WI38 (cell line): Measurements from ENCODE around the gene TCF20.

ENCODE experiments used
- H3K4me3 ChIP-seq: 2 replicates; pipeline ENCODE4 v1.5.1; 2011; ENCODE audit warnings: low read depth, mild to moderate bottlenecking, control low read depth, low read length
- TF ChIP-seq, protein P1 (sequence below): IDR thresholded peaks from 2 replicates; pipeline ENCODE4 v1.5.1; 2012; ENCODE audit warnings: low read depth, mild to moderate bottlenecking, control low read depth, low read length

TCF20 gene

DNA sequence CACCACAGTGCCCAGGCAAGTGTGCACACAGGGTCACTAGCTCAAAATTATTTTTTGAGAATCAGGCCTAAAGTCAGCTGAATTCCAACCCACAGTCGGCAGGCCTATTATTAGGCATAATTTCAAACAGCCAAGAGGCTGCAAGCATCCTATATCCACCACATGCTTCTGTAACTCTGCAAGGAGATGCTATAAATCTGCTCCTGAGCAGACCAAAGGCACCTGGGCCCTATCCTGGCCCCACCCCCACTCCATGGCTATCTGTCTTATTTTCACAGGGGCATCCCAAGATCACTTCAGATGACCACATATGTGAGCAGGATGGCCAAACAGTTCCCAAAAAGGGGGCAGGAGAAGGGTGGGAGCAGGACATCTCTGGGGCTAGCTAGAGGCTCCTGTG lies 44.6 kb downstream of the TCF20 start:
- TF ChIP-seq, protein P1, sequence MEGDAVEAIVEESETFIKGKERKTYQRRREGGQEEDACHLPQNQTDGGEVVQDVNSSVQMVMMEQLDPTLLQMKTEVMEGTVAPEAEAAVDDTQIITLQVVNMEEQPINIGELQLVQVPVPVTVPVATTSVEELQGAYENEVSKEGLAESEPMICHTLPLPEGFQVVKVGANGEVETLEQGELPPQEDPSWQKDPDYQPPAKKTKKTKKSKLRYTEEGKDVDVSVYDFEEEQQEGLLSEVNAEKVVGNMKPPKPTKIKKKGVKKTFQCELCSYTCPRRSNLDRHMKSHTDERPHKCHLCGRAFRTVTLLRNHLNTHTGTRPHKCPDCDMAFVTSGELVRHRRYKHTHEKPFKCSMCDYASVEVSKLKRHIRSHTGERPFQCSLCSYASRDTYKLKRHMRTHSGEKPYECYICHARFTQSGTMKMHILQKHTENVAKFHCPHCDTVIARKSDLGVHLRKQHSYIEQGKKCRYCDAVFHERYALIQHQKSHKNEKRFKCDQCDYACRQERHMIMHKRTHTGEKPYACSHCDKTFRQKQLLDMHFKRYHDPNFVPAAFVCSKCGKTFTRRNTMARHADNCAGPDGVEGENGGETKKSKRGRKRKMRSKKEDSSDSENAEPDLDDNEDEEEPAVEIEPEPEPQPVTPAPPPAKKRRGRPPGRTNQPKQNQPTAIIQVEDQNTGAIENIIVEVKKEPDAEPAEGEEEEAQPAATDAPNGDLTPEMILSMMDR, result no peak
- H3K4me3 ChIP-seq, result no peak overlapping the region

DNA sequence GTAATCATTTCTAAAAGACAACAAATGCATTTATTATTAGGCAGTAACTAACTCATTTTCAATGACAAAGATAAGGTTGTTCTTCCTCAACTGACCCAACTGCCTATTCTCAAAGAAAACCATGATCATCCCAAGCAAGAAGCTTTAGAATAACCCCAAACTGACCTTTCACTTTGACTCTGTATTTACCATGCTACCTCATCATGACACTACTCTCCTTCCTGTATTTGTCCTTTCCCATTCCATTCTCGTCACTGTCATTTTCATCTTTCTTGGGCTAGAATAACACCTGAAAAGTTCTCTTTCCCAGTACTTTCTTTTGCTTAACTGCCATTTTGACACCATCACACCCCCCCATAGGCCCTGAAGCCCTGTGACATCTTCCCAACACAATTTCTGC lies 48.3 kb downstream of the TCF20 start:
- TF ChIP-seq, protein P1, result no peak
- H3K4me3 ChIP-seq, result no peak overlapping the region
